DOHH2 (cell line): ENCODE data around the gene ESYT2.

Experiments
- EZH2phosphoT487 ChIP-seq: fragments of 200-600 bp; sonication (generic); IDR thresholded peaks from 2 replicates; pipeline ENCODE4 v1.6.1; 2017; ENCODE audit warnings: borderline replicate concordance, mild to moderate bottlenecking, antibody characterized with exemption, low read length, moderate library complexity, mixed read lengths
- TF ChIP-seq, protein P1 (sequence below): fragments of 200-600 bp; sonication (generic); IDR thresholded peaks from one replicate; pipeline ENCODE4 v1.5.1; 2014; ENCODE audit warnings: antibody characterized with exemption, mild to moderate bottlenecking, low read depth, low read length; ENCODE audit not compliant: poor library complexity, severe bottlenecking

DNA sequence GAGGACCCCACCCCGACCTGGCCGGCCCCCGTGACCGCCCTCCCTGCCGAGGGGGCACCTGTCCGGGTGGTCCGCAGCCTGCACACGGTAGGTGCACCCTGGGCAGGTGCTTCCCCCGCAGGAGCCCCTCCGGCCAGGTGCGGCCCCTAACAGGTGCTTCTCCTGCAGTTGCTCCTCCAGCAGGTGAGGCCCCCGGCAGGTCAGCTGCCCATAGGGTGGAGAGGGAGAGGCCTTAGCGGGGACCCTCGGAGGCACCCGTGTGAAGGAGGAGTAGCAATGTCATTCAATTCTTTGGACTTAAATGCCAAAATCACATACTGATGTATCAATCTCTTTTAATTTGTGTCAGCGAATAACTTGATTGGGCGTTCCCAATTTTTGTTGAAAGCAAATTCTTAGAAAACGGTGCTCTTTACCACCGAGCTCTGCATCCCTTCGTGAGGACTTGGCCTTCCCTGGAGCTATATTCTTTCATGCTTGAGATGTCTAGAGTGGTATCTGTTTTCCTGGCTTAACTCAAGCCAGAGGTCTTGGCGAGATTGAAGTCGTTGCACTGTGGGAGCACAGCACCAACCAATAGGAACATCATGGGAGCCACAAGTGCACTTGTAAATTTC lies 124.0 kb downstream of the ESYT2 start:
- TF ChIP-seq, protein P1, sequence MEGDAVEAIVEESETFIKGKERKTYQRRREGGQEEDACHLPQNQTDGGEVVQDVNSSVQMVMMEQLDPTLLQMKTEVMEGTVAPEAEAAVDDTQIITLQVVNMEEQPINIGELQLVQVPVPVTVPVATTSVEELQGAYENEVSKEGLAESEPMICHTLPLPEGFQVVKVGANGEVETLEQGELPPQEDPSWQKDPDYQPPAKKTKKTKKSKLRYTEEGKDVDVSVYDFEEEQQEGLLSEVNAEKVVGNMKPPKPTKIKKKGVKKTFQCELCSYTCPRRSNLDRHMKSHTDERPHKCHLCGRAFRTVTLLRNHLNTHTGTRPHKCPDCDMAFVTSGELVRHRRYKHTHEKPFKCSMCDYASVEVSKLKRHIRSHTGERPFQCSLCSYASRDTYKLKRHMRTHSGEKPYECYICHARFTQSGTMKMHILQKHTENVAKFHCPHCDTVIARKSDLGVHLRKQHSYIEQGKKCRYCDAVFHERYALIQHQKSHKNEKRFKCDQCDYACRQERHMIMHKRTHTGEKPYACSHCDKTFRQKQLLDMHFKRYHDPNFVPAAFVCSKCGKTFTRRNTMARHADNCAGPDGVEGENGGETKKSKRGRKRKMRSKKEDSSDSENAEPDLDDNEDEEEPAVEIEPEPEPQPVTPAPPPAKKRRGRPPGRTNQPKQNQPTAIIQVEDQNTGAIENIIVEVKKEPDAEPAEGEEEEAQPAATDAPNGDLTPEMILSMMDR, result no peak
- TF ChIP-seq EZH2phosphoT487, result no peak
